Neural cell (in vitro differentiated cells): ENCODE results near the gene ALAS1. TPM values are rescaled to one million over a fixed set of nuclear protein-coding genes. Genes with fewer than 3 reads are reported as not detected.

ENCODE experiments used
- H2AFZ ChIP-seq: fragments of 200-600, 300-800 bp; sonication (generic), shearing (Covaris generic); 2 replicates; pipeline ENCODE4 v1.6.0; 2014; ENCODE audit warnings: low read depth, mild to moderate bottlenecking, antibody characterized with exemption, low read length, moderate library complexity
- H3F3A ChIP-seq: fragments of 200-600 bp; shearing (Covaris generic); 2 replicates; pipeline ENCODE4 v1.6.1; 2016; ENCODE audit warnings: mild to moderate bottlenecking, moderate library complexity, mixed read lengths, antibody characterized with exemption, low read length; ENCODE audit not compliant: insufficient read depth, poor library complexity, severe bottlenecking
- H3K27ac ChIP-seq: fragments of 200-600, 300-800 bp; sonication (generic), shearing (Covaris generic); 2 replicates; pipeline ENCODE4 v1.5.1; 2014; ENCODE audit warnings: mild to moderate bottlenecking, low read length, moderate library complexity
- H3K27me3 ChIP-seq: fragments of 300-800, 200-600 bp; sonication (generic), shearing (Covaris generic); 2 replicates; pipeline ENCODE4 v1.6.0; 2014; ENCODE audit warnings: mild to moderate bottlenecking, low read depth, low read length, moderate library complexity; ENCODE audit not compliant: insufficient read depth
- H3K36me3 ChIP-seq: fragments of 300-800, 200-600 bp; sonication (generic), shearing (Covaris generic); 2 replicates; pipeline ENCODE4 v1.5.1; 2014; ENCODE audit warnings: mild to moderate bottlenecking, antibody characterized with exemption, low read length, moderate library complexity; ENCODE audit not compliant: insufficient read depth
- H3K4me2 ChIP-seq: fragments of 300-800, 200-600 bp; sonication (generic), shearing (Covaris generic); 2 replicates; pipeline ENCODE4 v1.6.0; 2014; ENCODE audit warnings: mild to moderate bottlenecking, low read length
- H3K4me3 ChIP-seq: fragments of 300-800, 200-600 bp; sonication (generic), shearing (Covaris generic); 2 replicates; pipeline ENCODE4 v1.5.1; 2014; ENCODE audit warnings: mild to moderate bottlenecking, low read length, moderate library complexity
- H3K79me2 ChIP-seq: fragments of 200-600 bp; shearing (Covaris generic); replicated peaks from 2 replicates; pipeline ENCODE4 v1.6.0; 2014; ENCODE audit warnings: mild to moderate bottlenecking, low read length, moderate library complexity; ENCODE audit not compliant: insufficient read depth
- H3K9ac ChIP-seq: fragments of 300-800, 200-600 bp; sonication (generic), shearing (Covaris generic); 2 replicates; pipeline ENCODE4 v1.6.1; 2016; ENCODE audit warnings: mild to moderate bottlenecking, low read length, mixed read lengths
- H3K9me2 ChIP-seq: fragments of 200-600 bp; shearing (Covaris generic); 2 replicates; pipeline ENCODE4 v1.6.1; 2016; ENCODE audit warnings: mild to moderate bottlenecking, low read length, mixed read lengths; ENCODE audit not compliant: insufficient read depth
- H3K9me3 ChIP-seq: fragments of 200-600, 300-800 bp; sonication (generic), shearing (Covaris generic); 2 replicates; pipeline ENCODE4 v1.6.1; 2016; ENCODE audit warnings: mild to moderate bottlenecking, mixed run types, low read length, moderate library complexity, mixed read lengths
- H4K20me1 ChIP-seq: fragments of 200-600 bp; shearing (Covaris generic); 2 replicates; pipeline ENCODE4 v1.6.1; 2016; ENCODE audit warnings: mild to moderate bottlenecking, mixed run types; ENCODE audit not compliant: insufficient read depth
- CTCF ChIP-seq: fragments of 450-650 bp; IDR thresholded peaks from 2 replicates; pipeline ENCODE4 v1.5.1; 2014; ENCODE audit warnings: antibody characterized with exemption, mild to moderate bottlenecking, moderate library complexity; ENCODE audit not compliant: poor library complexity, severe bottlenecking
- EP300 ChIP-seq: fragments of 450-650 bp; conservative IDR thresholded peaks from 2 replicates; pipeline ENCODE4 v1.6.1; 2014; ENCODE audit warnings: antibody characterized with exemption, mild to moderate bottlenecking, moderate library complexity; ENCODE audit not compliant: poor library complexity, severe bottlenecking
- EZH2 ChIP-seq: fragments of 200-600, 300-800 bp; shearing (Covaris generic), sonication (generic); IDR thresholded peaks from 2 replicates; pipeline ENCODE4 v1.6.1; 2014; ENCODE audit warnings: antibody characterized with exemption, low read length, borderline replicate concordance, mild to moderate bottlenecking; ENCODE audit not compliant: insufficient read depth, poor library complexity, severe bottlenecking
- MXI1 ChIP-seq: fragments of 450-650 bp; conservative IDR thresholded peaks from 2 replicates; pipeline ENCODE4 v1.6.1; 2014; ENCODE audit warnings: antibody characterized with exemption, mild to moderate bottlenecking; ENCODE audit not compliant: poor library complexity, severe bottlenecking
- POLR2AphosphoS5 ChIP-seq: IDR thresholded peaks from 2 replicates; pipeline ENCODE4 v1.6.1; 2012
- RAD21 ChIP-seq: fragments of 450-650 bp; conservative IDR thresholded peaks from 2 replicates; pipeline ENCODE4 v1.6.1; 2014; ENCODE audit warnings: antibody characterized with exemption, mild to moderate bottlenecking, moderate library complexity
- REST ChIP-seq: IDR thresholded peaks from 2 replicates; pipeline ENCODE4 v1.6.1; 2012; ENCODE audit warnings: borderline replicate concordance
- SMC3 ChIP-seq: fragments of 450-650 bp; conservative IDR thresholded peaks from 2 replicates; pipeline ENCODE4 v1.6.1; 2014; ENCODE audit warnings: antibody characterized with exemption, mild to moderate bottlenecking, moderate library complexity; ENCODE audit not compliant: poor library complexity
- TAF1 ChIP-seq: IDR thresholded peaks from 2 replicates; pipeline ENCODE4 v1.6.1; 2012; ENCODE audit warnings: low read depth
- polyA plus RNA-seq: library from polyadenylated mRNA; depleted of rRNA; stranded (reverse); fragments of >200 nt; gene quantifications from 2 replicates; pipeline ENCODE4 v1.2.3, GENCODE V29; 2014

Gene ALAS1
- polyA plus RNA-seq, 1 donor from 2014 or later, result 66.0 TPM

- peaks cover 35% of the 10 kb centered on the region for H3K27me3 ChIP-seq
- no peaks in the 10 kb centered on the region for H3K79me2 ChIP-seq
- H3K9me3 ChIP-seq, result no peaks in the 10 kb centered on the region
- no peaks in the 10 kb centered on the region for H3K36me3 ChIP-seq
- H4K20me1 ChIP-seq, result no peaks in the 10 kb centered on the region
- no peaks in the 10 kb centered on the region for H3F3A ChIP-seq
- no peaks in the 10 kb centered on the region for H3K9me2 ChIP-seq
- TF ChIP-seq TAF1, result no peak
- no peak for TF ChIP-seq EP300
- no peak for TF ChIP-seq EZH2
- TF ChIP-seq MXI1, result no peak
- TF ChIP-seq CTCF, result no peak
- no peak for TF ChIP-seq REST
- no peak for TF ChIP-seq POLR2AphosphoS5
- no peak for TF ChIP-seq SMC3
- no peak for TF ChIP-seq RAD21
- H3K27ac ChIP-seq, result no peak overlapping the region
- H3K4me3 ChIP-seq, result no peak overlapping the region
- no peak overlapping the region for H3K9ac ChIP-seq
- H3K4me2 ChIP-seq, result no peak overlapping the region
- no peak overlapping the region for H2AFZ ChIP-seq
These were observed 49.6 kb downstream of the ALAS1 start for GRCh38 chr3:52247409-52248164.

- Histone ChIP-seq H3F3A (no peaks in the 10 kb centered on the region), H4K20me1 (peaks cover under 1% of the 10 kb centered on the region), H3K79me2 (no peaks in the 10 kb centered on the region), H3K9ac (no peak overlapping the region), H2AFZ (no peak overlapping the region), H3K4me2 (no peak overlapping the region), H3K27me3 (peaks cover 35% of the 10 kb centered on the region), H3K36me3 (no peaks in the 10 kb centered on the region), H3K4me3 (no peak overlapping the region), H3K9me3 (no peaks in the 10 kb centered on the region), H3K27ac (no peak overlapping the region), H3K9me2 (no peaks in the 10 kb centered on the region)
- TF ChIP-seq EP300, result no peak
- TF ChIP-seq CTCF, result no peak
- TF ChIP-seq SMC3, result no peak
- no peak for TF ChIP-seq REST
- TF ChIP-seq RAD21, result no peak
- TF ChIP-seq EZH2, result no peak
- TF ChIP-seq MXI1, result no peak
- no peak for TF ChIP-seq TAF1
- TF ChIP-seq POLR2AphosphoS5, result no peak
These were observed 50.2 kb downstream of the ALAS1 start for GRCh38 chr3:52248165-52248541.
